Kidney (tissue), 14 donors: ENCODE data around the gene ATP23. TPM values are rescaled to one million over a fixed set of nuclear protein-coding genes. Genes with fewer than 3 reads are reported as not detected.

Experiments
- DNase-seq, 5 donors: peaks; one replicate each; pipeline ENCODE4 v3.0.0-alpha.2; 2013 to 2020
- FAIRE-seq: peaks from 2 replicates; lab custom pipeline; 2012; peaks lifted over from hg19 to GRCh38; lab: Jason Lieb, UNC
- H3K27ac ChIP-seq, 2 donors: one replicate each; pipeline ENCODE4 v1.7.0; 2013; ENCODE audit warnings: low read depth in 2 of 2, low read length in 2 of 2, inconsistent platforms in 1 of 2
- H3K27me3 ChIP-seq: one replicate; pipeline ENCODE4 v1.7.1; 2013; ENCODE audit warnings: low read length, inconsistent platforms; ENCODE audit not compliant: control insufficient read depth, insufficient read depth
- H3K36me3 ChIP-seq, 3 donors: one replicate each; pipeline versions ENCODE4 v1.7.0 to v1.7.1; 2013; ENCODE audit warnings: low read length in 3 of 3, control low read depth in 1 of 3, inconsistent platforms in 1 of 3; ENCODE audit not compliant: insufficient read depth in 3 of 3, control insufficient read depth in 2 of 3
- H3K4me1 ChIP-seq, 3 donors: one replicate each; pipeline versions ENCODE4 v1.7.0 to v1.7.1; 2013; ENCODE audit warnings: low read length in 3 of 3, inconsistent platforms in 1 of 3, low read depth in 1 of 3; ENCODE audit not compliant: control insufficient read depth in 2 of 3, insufficient read depth in 2 of 3
- H3K4me3 ChIP-seq, 3 donors: one replicate each; pipeline versions ENCODE4 v1.7.0 to v1.8.1; 2013; ENCODE audit warnings: low read length in 3 of 3, control low read depth in 1 of 3, inconsistent platforms in 1 of 3
- H3K9ac ChIP-seq, 3 donors: one replicate each; pipeline versions ENCODE4 v1.7.0 to v1.7.1; 2013; ENCODE audit warnings: low read length in 3 of 3, control low read depth in 1 of 3, inconsistent platforms in 1 of 3
- H3K9me3 ChIP-seq, 3 donors: one replicate each; pipeline versions ENCODE4 v1.7.0 to v1.7.1; 2013; ENCODE audit warnings: low read length in 3 of 3, control low read depth in 1 of 3, inconsistent platforms in 1 of 3; ENCODE audit not compliant: control insufficient read depth in 2 of 3, insufficient read depth in 1 of 3
- CTCF ChIP-seq: IDR thresholded peaks from 3 replicates; pipeline ENCODE4 v1.5.1; 2012; ENCODE audit warnings: mild to moderate bottlenecking, moderate library complexity, borderline replicate concordance; ENCODE audit not compliant: insufficient read depth; ENCODE audit errors: extremely low read depth
- intact Hi-C: fragments of 100-400 bp; cut with DNase I; formaldehyde crosslinking; loops from one replicate; pipeline ENCODE4 v1.11.1; 2022
- polyA plus RNA-seq: library from polyadenylated mRNA; stranded (reverse); fragments of 350-450 nt; fragmentation: Illumina TruSeq; extraction: RNeasy Lipid Tissue Mini Kit (QIAGEN cat#74804); gene quantifications from one replicate; pipeline ENCODE4 v1.2.3, GENCODE V29; 2014; ENCODE audit warnings: low read depth, low replicate concordance; ENCODE audit not compliant: insufficient read depth
- total RNA-seq: library from RNA; stranded (reverse); fragmentation: NEBNext Ultra II Directional; extraction: Animal tissue kit (Norgen Biotek cat#: 25700); gene quantifications from one replicate; pipeline ENCODE4 v1.2.1, GENCODE V29; 2021
- donor health status: control.
- donor health status: control.
- donor health status: control.
- donor health status: control.
- donor health status: control.
- donor health status: DM: yes; HTN: yes; CAD: no.
- donor health status: Normal renal cell carcinoma (clear cell type).

Gene ATP23
- total and polyA plus RNA-seq, 2 donors from 2014 or later = 3.7 to 13.1 TPM

- intact Hi-C loops = no loop called here
- FAIRE-seq = no peak
- no peaks in the 10 kb centered on the region for H3K36me3 ChIP-seq
- no peaks in the 10 kb centered on the region for H3K4me1 ChIP-seq
- no peak overlapping the region for H3K4me3 ChIP-seq
- peak; percentile 7 for TF ChIP-seq CTCF
- no peak for DNase-seq
- H3K9me3 ChIP-seq = peaks cover 0 to 13% (median 0%) of the 10 kb centered on the region in 3 donors
- H3K9ac ChIP-seq = no peak overlapping the region
- no peaks in the 10 kb centered on the region for H3K27me3 ChIP-seq
- H3K27ac ChIP-seq = no peak overlapping the region
Measured at GRCh38 chr12:57993030-57993429, 51.7 kb downstream of the ATP23 start.

- DNase-seq = no peak
- H3K4me1 ChIP-seq = no peaks in the 10 kb centered on the region
- no peak overlapping the region for H3K4me3 ChIP-seq
- H3K9ac ChIP-seq = no peak overlapping the region
- peaks cover 0 to 13% (median 0%) of the 10 kb centered on the region in 3 donors for H3K9me3 ChIP-seq
- no peaks in the 10 kb centered on the region for H3K36me3 ChIP-seq
- TF ChIP-seq CTCF = no peak
- FAIRE-seq = no peak
- H3K27me3 ChIP-seq = no peaks in the 10 kb centered on the region
- intact Hi-C loops = no loop called here
- H3K27ac ChIP-seq = no peak overlapping the region
Measured at GRCh38 chr12:57993834-57994233, 52.5 kb downstream of the ATP23 start.

GRCh38 chr12:57996520-57996919 is 55.2 kb downstream of the ATP23 start:
- DNase-seq = no peak
- H3K27me3 ChIP-seq = no peaks in the 10 kb centered on the region
- no peak overlapping the region for H3K9ac ChIP-seq
- H3K36me3 ChIP-seq = no peaks in the 10 kb centered on the region
- H3K4me3 ChIP-seq = no peak overlapping the region
- TF ChIP-seq CTCF = no peak
- H3K9me3 ChIP-seq = peaks cover 0 to 22% (median 0%) of the 10 kb centered on the region in 3 donors
- FAIRE-seq = no peak
- H3K27ac ChIP-seq = no peak overlapping the region
- intact Hi-C loops = no loop called here
- H3K4me1 ChIP-seq = no peaks in the 10 kb centered on the region

- Histone ChIP-seq H3K4me1 (no peaks in the 10 kb centered on the region), H3K9ac (no peak overlapping the region), H3K9me3 (peaks cover 0 to 22% (median 0%) of the 10 kb centered on the region in 3 donors), H3K27ac (no peak overlapping the region), H3K27me3 (no peaks in the 10 kb centered on the region), H3K4me3 (no peak overlapping the region), H3K36me3 (no peaks in the 10 kb centered on the region)
- FAIRE-seq (no peak), DNase-seq (no peak)
- TF ChIP-seq CTCF = no peak
- intact Hi-C loops = no loop called here
Measured at GRCh38 chr12:57998251-57998650, 56.9 kb downstream of the ATP23 start.
